Rectal smooth muscle tissue (tissue), 1 donor: ENCODE results near the gene CYP24A1.

ENCODE experiments used
- H3K27ac ChIP-seq: one replicate; pipeline ENCODE4 v1.7.0; 2013; ENCODE audit warnings: low read depth, low read length, inconsistent platforms
- H3K27me3 ChIP-seq: one replicate; pipeline ENCODE4 v1.7.0; 2013; ENCODE audit warnings: low read length; ENCODE audit not compliant: control insufficient read depth, insufficient read depth
- H3K36me3 ChIP-seq: one replicate; pipeline ENCODE4 v1.7.0; 2013; ENCODE audit warnings: low read length; ENCODE audit not compliant: control insufficient read depth, insufficient read depth
- H3K4me1 ChIP-seq: one replicate; pipeline ENCODE4 v1.7.0; 2013; ENCODE audit warnings: low read length; ENCODE audit not compliant: control insufficient read depth, insufficient read depth
- H3K4me3 ChIP-seq: one replicate; pipeline ENCODE4 v1.7.0; 2013; ENCODE audit warnings: low read length
- H3K9ac ChIP-seq: one replicate; pipeline ENCODE4 v1.7.0; 2013; ENCODE audit warnings: low read length

The CYP24A1 gene

GRCh38 chr20:54199283-54199682 is 25.5 kb upstream of the CYP24A1 start:
- Histone ChIP-seq H3K4me1 (no peaks in the 10 kb centered on the region), H3K27me3 (no peaks in the 10 kb centered on the region), H3K27ac (no peak overlapping the region), H3K4me3 (no peak overlapping the region), H3K9ac (no peak overlapping the region), H3K36me3 (no peaks in the 10 kb centered on the region)

GRCh38 chr20:54197621-54198604 is 24.1 kb upstream of the CYP24A1 start:
- Histone ChIP-seq H3K27ac (no peak overlapping the region), H3K4me3 (no peak overlapping the region), H3K36me3 (no peaks in the 10 kb centered on the region), H3K4me1 (no peaks in the 10 kb centered on the region), H3K9ac (no peak overlapping the region), H3K27me3 (no peaks in the 10 kb centered on the region)

- no peak overlapping the region for H3K9ac ChIP-seq
- no peak overlapping the region for H3K27ac ChIP-seq
- no peak overlapping the region for H3K4me3 ChIP-seq
- no peaks in the 10 kb centered on the region for H3K4me1 ChIP-seq
- H3K36me3 ChIP-seq, result no peaks in the 10 kb centered on the region
- H3K27me3 ChIP-seq, result no peaks in the 10 kb centered on the region
These were observed 22.0 kb upstream of the CYP24A1 start for GRCh38 chr20:54195483-54196472.

DNA sequence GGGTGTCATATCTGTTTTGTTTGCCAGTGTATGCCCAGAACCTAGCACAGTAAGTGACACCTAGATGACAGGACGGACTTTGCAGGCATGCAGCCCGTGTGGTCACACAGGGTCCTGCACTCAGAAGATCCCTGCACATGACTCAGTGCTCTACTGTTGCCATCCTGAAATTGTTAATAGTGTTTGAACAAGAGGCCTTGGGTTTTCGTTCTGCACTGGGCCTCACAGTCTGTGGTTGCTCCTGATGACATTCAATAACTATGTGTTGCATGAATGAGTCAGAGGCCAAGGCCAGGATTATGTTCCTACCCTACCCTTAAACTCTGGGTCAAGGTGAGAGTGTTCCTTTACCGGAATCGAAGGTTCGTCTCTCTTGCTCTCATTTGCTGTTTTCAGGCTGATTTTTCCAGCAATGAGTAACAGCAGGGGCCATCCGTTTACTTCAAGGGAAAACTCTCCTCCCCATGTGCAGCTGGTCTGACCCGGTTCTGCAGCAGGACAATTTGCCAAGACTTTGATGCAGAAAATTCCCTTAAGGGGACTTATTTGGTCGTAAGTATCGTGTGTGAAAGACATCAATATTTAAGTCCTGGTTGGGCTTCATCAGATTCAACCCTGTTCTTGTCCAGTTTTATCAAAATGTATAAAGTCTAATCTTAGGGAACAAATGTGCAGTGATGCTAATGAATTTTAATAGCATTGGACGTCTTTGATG is 21.1 kb upstream of the CYP24A1 start:
- no peak overlapping the region for H3K4me3 ChIP-seq
- H3K4me1 ChIP-seq, result no peaks in the 10 kb centered on the region
- no peak overlapping the region for H3K27ac ChIP-seq
- H3K27me3 ChIP-seq, result no peaks in the 10 kb centered on the region
- no peaks in the 10 kb centered on the region for H3K36me3 ChIP-seq
- no peak overlapping the region for H3K9ac ChIP-seq

DNA sequence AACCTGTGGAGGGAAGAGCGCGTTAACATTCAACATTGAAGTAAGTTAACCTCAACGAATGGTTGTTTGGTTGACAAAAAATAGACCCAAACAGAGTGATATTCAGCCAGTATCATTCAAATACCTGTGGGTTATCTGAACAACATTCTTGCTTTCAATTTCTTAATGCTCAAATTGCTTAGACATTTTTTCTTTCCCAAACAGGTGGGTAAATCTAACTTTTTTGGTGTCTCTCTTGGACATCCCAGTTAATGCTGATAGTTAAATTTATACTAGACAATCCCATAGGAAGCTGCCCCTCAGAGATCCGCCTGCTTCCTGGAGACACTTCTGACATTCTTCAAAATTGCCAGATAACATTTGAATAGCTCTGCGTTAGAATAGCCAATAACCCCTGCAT is 20.0 kb upstream of the CYP24A1 start:
- no peaks in the 10 kb centered on the region for H3K27me3 ChIP-seq
- H3K9ac ChIP-seq, result no peak overlapping the region
- no peak overlapping the region for H3K4me3 ChIP-seq
- no peaks in the 10 kb centered on the region for H3K4me1 ChIP-seq
- no peak overlapping the region for H3K27ac ChIP-seq
- no peaks in the 10 kb centered on the region for H3K36me3 ChIP-seq

DNA sequence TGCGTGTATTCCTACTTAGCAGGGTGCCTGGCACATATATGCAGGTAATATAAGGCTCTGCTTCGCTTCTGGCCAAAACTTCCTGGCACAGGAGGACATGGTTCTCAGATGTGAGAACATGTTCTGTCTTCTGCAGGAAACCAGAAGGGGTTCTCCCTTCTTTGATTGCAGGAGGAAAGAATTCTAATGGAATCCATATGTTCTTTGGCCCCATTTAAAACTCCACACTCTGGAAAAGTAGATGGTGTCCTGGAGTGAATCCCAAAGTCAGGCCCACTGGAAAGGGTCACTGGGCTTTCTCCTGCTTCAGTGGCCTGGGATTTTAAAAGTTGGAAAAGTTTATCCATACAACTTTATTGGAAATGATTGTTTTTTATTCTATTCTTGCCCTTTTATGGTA is 16.4 kb upstream of the CYP24A1 start:
- no peak overlapping the region for H3K4me3 ChIP-seq
- H3K36me3 ChIP-seq, result no peaks in the 10 kb centered on the region
- no peak overlapping the region for H3K27ac ChIP-seq
- no peaks in the 10 kb centered on the region for H3K4me1 ChIP-seq
- H3K27me3 ChIP-seq, result no peaks in the 10 kb centered on the region
- H3K9ac ChIP-seq, result no peak overlapping the region

DNA sequence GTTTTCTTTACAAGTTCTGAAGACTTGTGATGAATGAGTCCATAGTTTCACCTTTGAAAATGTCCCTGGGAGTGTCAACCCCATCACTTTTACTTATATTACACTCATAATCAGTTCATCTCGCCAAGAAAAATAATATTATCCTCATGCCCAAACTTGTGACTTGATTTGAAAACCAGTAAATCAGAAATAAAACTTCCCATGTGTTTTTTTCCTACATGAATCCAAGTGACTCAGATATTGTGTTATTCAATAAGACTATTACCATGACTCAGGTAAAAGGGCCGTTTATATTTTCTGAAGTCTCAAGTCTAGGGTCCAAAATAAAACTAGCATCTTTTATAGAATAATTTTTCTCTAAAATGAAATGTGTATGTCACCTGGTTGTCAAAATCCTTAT is 15.8 kb upstream of the CYP24A1 start:
- Histone ChIP-seq H3K4me3 (no peak overlapping the region), H3K27me3 (no peaks in the 10 kb centered on the region), H3K36me3 (no peaks in the 10 kb centered on the region), H3K27ac (no peak overlapping the region), H3K9ac (no peak overlapping the region), H3K4me1 (no peaks in the 10 kb centered on the region)

DNA sequence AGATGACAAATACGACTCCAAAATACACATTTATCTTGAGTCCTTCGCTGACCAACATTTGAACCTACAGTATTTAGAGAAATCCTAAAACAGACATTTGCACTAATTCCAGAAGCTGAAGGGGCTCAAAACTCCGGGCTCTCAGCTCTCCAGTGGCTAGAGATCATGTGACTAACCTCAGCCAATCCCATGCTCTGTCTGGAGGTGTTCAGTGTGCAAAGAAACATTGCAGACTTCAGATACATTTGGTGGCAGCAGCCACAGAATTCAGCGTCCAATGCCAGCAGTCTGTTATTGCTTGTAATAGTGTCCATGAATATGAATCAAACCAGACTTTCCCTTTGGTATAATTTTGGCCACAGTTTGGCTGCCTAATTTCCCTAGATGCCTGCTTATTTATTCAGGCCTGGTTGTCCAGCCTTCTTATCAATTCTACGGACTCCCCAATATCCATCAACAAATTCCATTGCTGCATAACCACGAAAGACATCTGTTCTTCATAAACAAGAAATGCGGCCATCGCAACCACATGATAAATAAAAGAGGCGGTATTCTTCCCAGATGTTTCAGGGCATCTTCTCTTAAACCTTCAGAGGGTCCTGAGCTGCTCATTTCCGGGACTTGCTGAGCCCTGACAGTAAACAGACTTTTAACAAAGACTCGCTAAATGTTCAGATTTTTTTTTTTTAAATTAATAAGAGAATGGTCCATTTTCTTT is 14.5 kb upstream of the CYP24A1 start:
- Histone ChIP-seq H3K4me3 (no peak overlapping the region), H3K4me1 (no peaks in the 10 kb centered on the region), H3K27ac (no peak overlapping the region), H3K27me3 (no peaks in the 10 kb centered on the region), H3K9ac (no peak overlapping the region), H3K36me3 (no peaks in the 10 kb centered on the region)

DNA sequence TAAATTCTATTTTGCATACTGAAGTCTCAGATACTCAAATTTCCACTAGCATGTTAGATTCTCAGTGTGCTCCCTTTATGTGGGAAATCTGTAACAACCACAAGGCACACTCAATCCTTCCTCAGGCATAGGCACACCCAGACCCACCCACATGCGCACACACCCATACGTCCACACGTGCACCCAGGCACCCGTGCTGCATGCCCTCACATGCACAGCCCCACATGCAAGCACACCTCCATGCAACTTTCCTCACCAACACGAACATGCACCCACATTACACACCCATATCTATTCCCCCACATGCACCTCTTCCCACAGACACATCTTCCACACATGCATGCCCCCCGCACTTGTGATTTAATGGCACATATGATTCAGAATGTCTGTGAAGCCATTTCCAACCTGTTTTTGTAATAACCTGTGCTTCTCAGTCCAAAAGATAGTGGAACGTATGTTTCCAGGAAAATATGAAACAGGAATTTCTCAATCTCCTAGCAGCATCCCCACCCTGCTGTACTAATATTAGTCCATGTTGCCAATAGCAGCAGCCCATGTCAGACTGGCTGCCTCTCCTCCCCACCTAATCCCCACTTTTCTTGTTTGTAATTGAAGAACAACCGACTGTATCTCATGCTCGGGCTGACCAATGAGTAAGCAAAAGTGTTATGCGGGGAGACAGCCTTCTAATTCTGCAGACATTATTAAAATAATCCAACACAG is 11.3 kb upstream of the CYP24A1 start:
- no peaks in the 10 kb centered on the region for H3K27me3 ChIP-seq
- H3K27ac ChIP-seq, result no peak overlapping the region
- H3K9ac ChIP-seq, result no peak overlapping the region
- no peaks in the 10 kb centered on the region for H3K4me1 ChIP-seq
- H3K36me3 ChIP-seq, result no peaks in the 10 kb centered on the region
- no peak overlapping the region for H3K4me3 ChIP-seq

GRCh38 chr20:54184071-54184470 is 10.3 kb upstream of the CYP24A1 start:
- Histone ChIP-seq H3K27ac (no peak overlapping the region), H3K4me1 (no peaks in the 10 kb centered on the region), H3K27me3 (no peaks in the 10 kb centered on the region), H3K4me3 (no peak overlapping the region), H3K9ac (no peak overlapping the region), H3K36me3 (no peaks in the 10 kb centered on the region)

GRCh38 chr20:54180931-54181330 is 7.1 kb upstream of the CYP24A1 start:
- H3K27me3 ChIP-seq, result no peaks in the 10 kb centered on the region
- no peak overlapping the region for H3K9ac ChIP-seq
- H3K27ac ChIP-seq, result no peak overlapping the region
- no peaks in the 10 kb centered on the region for H3K36me3 ChIP-seq
- H3K4me3 ChIP-seq, result no peak overlapping the region
- no peaks in the 10 kb centered on the region for H3K4me1 ChIP-seq
